IMR-90 (cell line): ENCODE results near the gene TBC1D9. TPM values are rescaled to one million over a fixed set of nuclear protein-coding genes. Genes with fewer than 3 reads are reported as not detected.

Experiments
- ATAC-seq: fragments of 200-7000 bp; cut with Tn5 transposase; 2 replicates; pipeline ENCODE4 v1.9.1; 2020; ENCODE audit warnings: low read depth, mild to moderate bottlenecking, moderate library complexity
- BruUV-seq: library from RNA; stranded (reverse); fragments of 400-500 nt; replicated peaks from 2 replicates; lab custom pipeline; 2021; lab: Mats Ljungman, UMichigan
- CTCF ChIA-PET: fragments of 300-600 bp; formaldehyde crosslinking; extraction: SDS; loops from one replicate; lab custom pipeline; 2021; ENCODE audit warnings: antibody characterized with exemption; lab: Yijun Ruan, JAX
- POLR2A ChIA-PET: fragments of 300-600 bp; sonication (Branson Sonifier 250); formaldehyde crosslinking; loops from one replicate; lab custom pipeline; 2022; ENCODE audit warnings: antibody characterized with exemption; ENCODE audit not compliant: unreplicated experiment; lab: Charles Lee
- DNase-seq: peaks from one replicate; pipeline ENCODE4 v3.0.0; 2013
- H2AFZ ChIP-seq: replicated peaks from 2 replicates; pipeline ENCODE3; 2013; ENCODE audit warnings: low read length, mild to moderate bottlenecking; ENCODE audit not compliant: poor library complexity
- H2AK5ac ChIP-seq: 2 replicates; pipeline ENCODE4 v1.6.1; 2013; ENCODE audit warnings: low read depth, low read length, inconsistent platforms
- H2AK9ac ChIP-seq: replicated peaks from 2 replicates; pipeline ENCODE3; 2013; ENCODE audit warnings: mild to moderate bottlenecking, low read depth, low read length, moderate library complexity; ENCODE audit not compliant: poor library complexity
- H2BK120ac ChIP-seq: 2 replicates; pipeline ENCODE4 v1.6.1; 2013; ENCODE audit warnings: low read depth, low read length, inconsistent platforms
- H2BK15ac ChIP-seq: 3 replicates; pipeline ENCODE4 v1.6.1; 2013; ENCODE audit warnings: low read depth, low read length, inconsistent platforms
- H2BK20ac ChIP-seq: 2 replicates; pipeline ENCODE4 v1.6.1; 2013; ENCODE audit warnings: low read depth, mild to moderate bottlenecking, inconsistent platforms, low read length, moderate library complexity
- H2BK5ac ChIP-seq: 2 replicates; pipeline ENCODE4 v1.6.1; 2013; ENCODE audit warnings: mild to moderate bottlenecking, low read depth, low read length, inconsistent platforms; ENCODE audit not compliant: poor library complexity, severe bottlenecking
- H3K14ac ChIP-seq: replicated peaks from 2 replicates; pipeline ENCODE4 v1.6.1; 2013; ENCODE audit warnings: low read depth, low read length, inconsistent platforms
- H3K18ac ChIP-seq: 2 replicates; pipeline ENCODE4 v1.6.1; 2013; ENCODE audit warnings: low read depth, low read length, control low read depth
- H3K23ac ChIP-seq: 2 replicates; pipeline ENCODE4 v1.6.1; 2013; ENCODE audit warnings: low read depth, low read length, inconsistent platforms
- H3K27ac ChIP-seq: 2 replicates; pipeline ENCODE4 v1.5.1; 2013; ENCODE audit warnings: mild to moderate bottlenecking, control low read depth, low read length; ENCODE audit not compliant: insufficient read depth
- H3K27me3 ChIP-seq: 2 replicates; pipeline ENCODE4 v1.6.1; 2013; ENCODE audit warnings: low read length; ENCODE audit not compliant: control insufficient read depth, insufficient read depth
- H3K36me3 ChIP-seq: 2 replicates; pipeline ENCODE4 v1.6.1; 2013; ENCODE audit warnings: low read length, mixed read lengths; ENCODE audit not compliant: control insufficient read depth, insufficient read depth
- H3K4ac ChIP-seq: 2 replicates; pipeline ENCODE4 v1.6.1; 2013; ENCODE audit warnings: low read depth, low read length, inconsistent platforms
- H3K4me1 ChIP-seq: 2 replicates; pipeline ENCODE4 v1.6.1; 2013; ENCODE audit warnings: low read length, mixed read lengths; ENCODE audit not compliant: control insufficient read depth, insufficient read depth
- H3K4me2 ChIP-seq: 2 replicates; pipeline ENCODE4 v1.6.1; 2013; ENCODE audit warnings: low read depth, mild to moderate bottlenecking, control low read depth, low read length, moderate library complexity
- H3K4me3 ChIP-seq: 2 replicates; pipeline ENCODE4 v1.5.1; 2013; ENCODE audit warnings: low read depth, mild to moderate bottlenecking, control low read depth, low read length, moderate library complexity; ENCODE audit not compliant: insufficient read depth
- H3K56ac ChIP-seq: 2 replicates; pipeline ENCODE4 v1.6.1; 2013; ENCODE audit warnings: low read length, inconsistent platforms; ENCODE audit not compliant: insufficient read depth; ENCODE audit errors: extremely low read depth
- H3K79me1 ChIP-seq, 2 experiments: 2 replicates each; pipeline ENCODE4 v1.6.1; 2013; ENCODE audit warnings: low read length in 2 of 2, inconsistent platforms in 1 of 2, low read depth in 1 of 2
- H3K9ac ChIP-seq: 2 replicates; pipeline ENCODE4 v1.6.1; 2013; ENCODE audit warnings: low read depth, low read length, control low read depth
- H3K9me1 ChIP-seq: 2 replicates; pipeline ENCODE4 v1.6.1; 2013; ENCODE audit warnings: low read length, inconsistent platforms; ENCODE audit not compliant: insufficient read depth
- H3K9me3 ChIP-seq: 2 replicates; pipeline ENCODE4 v1.6.1; 2013; ENCODE audit warnings: low read length; ENCODE audit not compliant: control insufficient read depth, insufficient read depth
- H4K20me1 ChIP-seq: 2 replicates; pipeline ENCODE4 v1.6.1; 2013; ENCODE audit warnings: low read length, inconsistent platforms; ENCODE audit not compliant: insufficient read depth
- H4K5ac ChIP-seq: 2 replicates; pipeline ENCODE4 v1.6.1; 2013; ENCODE audit warnings: mild to moderate bottlenecking, low read depth, low read length, control low read depth
- H4K8ac ChIP-seq, 2 experiments: 2 replicates each; pipeline ENCODE4 v1.6.1; 2013; ENCODE audit warnings: low read depth in 2 of 2, low read length in 2 of 2, control low read depth in 1 of 2, inconsistent platforms in 1 of 2
- H4K91ac ChIP-seq: 2 replicates; pipeline ENCODE4 v1.6.1; 2013; ENCODE audit warnings: low read depth, low read length, inconsistent platforms; ENCODE audit not compliant: insufficient read depth
- CHD1 ChIP-seq: IDR thresholded peaks from 2 replicates; pipeline ENCODE4 v1.6.1; 2012; ENCODE audit warnings: low read depth, low read length, improper control_type of control experiment
- ELK1 ChIP-seq: fragments of 150-350 bp; IDR thresholded peaks from 2 replicates; pipeline ENCODE4 v1.6.1; 2016; ENCODE audit warnings: low read depth, mild to moderate bottlenecking, low read length, moderate library complexity, borderline replicate concordance
- FOS ChIP-seq: fragments of 150-350 bp; IDR thresholded peaks from 2 replicates; pipeline ENCODE4 v1.6.1; 2016; ENCODE audit warnings: low read depth, low read length
- MXI1 ChIP-seq: IDR thresholded peaks from 2 replicates; pipeline ENCODE4 v1.6.1; 2012; ENCODE audit warnings: low read depth, mild to moderate bottlenecking, low read length, moderate library complexity, borderline replicate concordance
- POLR2A ChIP-seq: IDR thresholded peaks from 2 replicates; pipeline ENCODE4 v1.6.1; 2012; ENCODE audit warnings: mild to moderate bottlenecking, low read depth, low read length
- RCOR1 ChIP-seq: IDR thresholded peaks from 2 replicates; pipeline ENCODE4 v1.6.1; 2012; ENCODE audit warnings: mild to moderate bottlenecking, low read length, improper control_type of control experiment; ENCODE audit not compliant: insufficient replicate concordance
- USF2 ChIP-seq: fragments of 150-350 bp; IDR thresholded peaks from 2 replicates; pipeline ENCODE4 v1.6.1; 2017; ENCODE audit warnings: mild to moderate bottlenecking, antibody characterized with exemption, low read length, low read depth
- WGBS, 2 experiments: methylation state at CpG; one replicate each; pipeline versions ENCODE4 v1.1.5 to v1.1.7; 2013; ENCODE audit warnings: missing lambda C conversion rate in 2 of 2; ENCODE audit not compliant: insufficient read length in 1 of 2; ENCODE audit errors: extremely low coverage in 2 of 2; 5-methylcytosine and 5-hydroxymethylcytosine counted together
- dilution Hi-C: fragments of 300-500 bp; cut with HindIII; formaldehyde crosslinking; loops from one replicate; pipeline ENCODE4 v1.14.3; 2018; ENCODE audit warnings: low sequenced_read_pairs; ENCODE audit not compliant: unreplicated experiment
- in situ Hi-C: fragments of 300-500 bp; cut with MboI; formaldehyde crosslinking; loops from 3 replicates; pipeline ENCODE4 v1.14.3; 2019; ENCODE audit warnings: low sequenced_read_pairs, inconsistent platforms, mixed read lengths
- intact Hi-C: fragments of 100-400 bp; cut with micrococcal nuclease; formaldehyde crosslinking; loops from 2 replicates; pipeline ENCODE4 v1.10.0; 2022
- polyA plus RNA-seq, 3 experiments: library from polyadenylated mRNA; depleted of rRNA; stranded (reverse); fragments of >200 nt; gene quantifications; 2 replicates each; pipeline ENCODE4 v1.2.3, GENCODE V29; 2012; ENCODE audit warnings: low replicate concordance in 1 of 3
- total RNA-seq: library from RNA; depleted of rRNA; stranded (reverse); fragments of >200 nt; gene quantifications from 2 replicates; pipeline ENCODE4 v1.2.3, GENCODE V29; 2012

Gene TBC1D9
- total and polyA plus RNA-seq, 2 of the 4 experiments (the other 2 are of a cell fraction): 11.7 to 15.2 TPM

GRCh38 chr4:140617499-140618248 lies 138.5 kb downstream of the TBC1D9 start:
- no peak overlapping the region for H4K5ac ChIP-seq
- H3K9me1 ChIP-seq: no peaks in the 10 kb centered on the region
- no peak overlapping the region for H2AFZ ChIP-seq
- no peak overlapping the region for H2BK15ac ChIP-seq
- H4K8ac ChIP-seq: no peak overlapping the region
- no peak overlapping the region for H2AK5ac ChIP-seq
- dilution Hi-C loops: no loop called here
- no peak overlapping the region for H2AK9ac ChIP-seq
- no TSS peak for BruUV-seq
- ChIA-PET CTCF (no interaction called here), POLR2A (no interaction called here)
- in situ Hi-C loops: loop anchor here (10.0 to 25.0 kb wide), 2 partner anchors 237 to 605 kb away; no protein-coding TSS in a partner anchor
- no peaks in the 10 kb centered on the region for H3K27me3 ChIP-seq
- H3K18ac ChIP-seq: no peak overlapping the region
- no peak for DNase-seq
- H3K23ac ChIP-seq: no peak overlapping the region
- no peak overlapping the region; the same call in 1 of the 2 replicates for H3K4me2 ChIP-seq
- H3K27ac ChIP-seq: no peak overlapping the region
- intact Hi-C loops: loop anchor here (10.0 kb wide), 1 partner anchor 883 kb away; no protein-coding TSS in a partner anchor
- H2BK20ac ChIP-seq: no peak overlapping the region
- no peak overlapping the region for H3K4me3 ChIP-seq
- no peak overlapping the region for H3K14ac ChIP-seq
- ATAC-seq: no peak; the same call in 1 of the 2 replicates
- no peak overlapping the region for H2BK120ac ChIP-seq
- H3K79me1 ChIP-seq: no peaks in the 10 kb centered on the region
- no peak overlapping the region for H3K9ac ChIP-seq
- WGBS, 2 experiments: no CpG with 5 or more reads among the region's 7 CpGs
- TF ChIP-seq ELK1 (no peak), MXI1 (no peak), POLR2A (no peak), FOS (no peak), CHD1 (no peak), RCOR1 (no peak), USF2 (no peak)
- H4K91ac ChIP-seq: no peak overlapping the region
- H3K9me3 ChIP-seq: no peaks in the 10 kb centered on the region
- peaks cover 7% of the 10 kb centered on the region for H3K36me3 ChIP-seq
- H2BK5ac ChIP-seq: no peak overlapping the region
- H3K56ac ChIP-seq: no peak overlapping the region
- H3K4ac ChIP-seq: no peak overlapping the region
- H3K4me1 ChIP-seq: no peaks in the 10 kb centered on the region
- H4K20me1 ChIP-seq: no peaks in the 10 kb centered on the region
